HepG2 (cell line): ENCODE results near the gene TNFAIP8L2. TPM values are rescaled to one million over a fixed set of nuclear protein-coding genes. Genes with fewer than 3 reads are reported as not detected.

ENCODE experiments used
- ATF2 ChIP-seq: sonication (generic); formaldehyde crosslinking; IDR thresholded peaks from 2 replicates; pipeline ENCODE4 v1.4.0; 2020; ENCODE audit warnings: missing genetic modification reagents
- DPF2 ChIP-seq: sonication (generic); formaldehyde crosslinking; IDR thresholded peaks from 2 replicates; pipeline ENCODE4 v1.4.0; 2020; ENCODE audit warnings: mild to moderate bottlenecking, low read depth, missing genetic modification reagents, borderline replicate concordance
- ELF4 ChIP-seq: sonication (generic); formaldehyde crosslinking; IDR thresholded peaks from 2 replicates; pipeline ENCODE4 v1.5.0; 2020; ENCODE audit warnings: missing genetic modification reagents, mild to moderate bottlenecking, moderate library complexity, borderline replicate concordance
- MEIS2 ChIP-seq: sonication (generic); formaldehyde crosslinking; IDR thresholded peaks from 2 replicates; pipeline ENCODE4 v1.9.0; 2021; ENCODE audit warnings: mild to moderate bottlenecking, missing genetic modification reagents
- NCOA1 ChIP-seq: sonication (generic); formaldehyde crosslinking; IDR thresholded peaks from 2 replicates; pipeline ENCODE4 v1.9.0; 2021; ENCODE audit warnings: missing genetic modification reagents
- NFE2L1 ChIP-seq: sonication (generic); formaldehyde crosslinking; IDR thresholded peaks from 2 replicates; pipeline ENCODE4 v1.4.0; 2020; ENCODE audit warnings: missing genetic modification reagents, mild to moderate bottlenecking, borderline replicate concordance
- THAP11 ChIP-seq: IDR thresholded peaks from 2 replicates; pipeline ENCODE4 v1.6.1; 2016; ENCODE audit warnings: missing biosample characterization, missing genetic modification reagents
- TRIM24 ChIP-seq: sonication (generic); formaldehyde crosslinking; IDR thresholded peaks from 2 replicates; pipeline ENCODE4 v1.8.0; 2022; ENCODE audit warnings: mild to moderate bottlenecking, missing genetic modification reagents
- UBTF ChIP-seq: sonication (generic); formaldehyde crosslinking; IDR thresholded peaks from 2 replicates; pipeline ENCODE4 v1.4.0; 2020; ENCODE audit warnings: mild to moderate bottlenecking, missing genetic modification reagents
- ZNF251 ChIP-seq: sonication (generic); formaldehyde crosslinking; IDR thresholded peaks from 2 replicates; pipeline ENCODE4 v1.9.0; 2021; ENCODE audit warnings: mild to moderate bottlenecking, missing genetic modification reagents
- ZNF264 ChIP-seq: sonication (generic); formaldehyde crosslinking; IDR thresholded peaks from 2 replicates; pipeline ENCODE4 v1.4.0; 2020; ENCODE audit warnings: missing genetic modification reagents
- ZNF317 ChIP-seq: sonication (generic); formaldehyde crosslinking; IDR thresholded peaks from 2 replicates; pipeline ENCODE4 v1.5.0; 2020; ENCODE audit warnings: mild to moderate bottlenecking, missing genetic modification reagents
- ZNF543 ChIP-seq: sonication (generic); formaldehyde crosslinking; IDR thresholded peaks from 2 replicates; pipeline ENCODE4 v1.4.0; 2020; ENCODE audit warnings: mild to moderate bottlenecking, missing genetic modification reagents
- ZNF557 ChIP-seq: sonication (generic); formaldehyde crosslinking; IDR thresholded peaks from 2 replicates; pipeline ENCODE4 v1.4.0; 2020; ENCODE audit warnings: missing genetic modification reagents
- ZNF709 ChIP-seq: sonication (generic); formaldehyde crosslinking; IDR thresholded peaks from 2 replicates; pipeline ENCODE4 v1.5.0; 2020; ENCODE audit warnings: mild to moderate bottlenecking, missing genetic modification reagents
- ZNF782 ChIP-seq: sonication (generic); formaldehyde crosslinking; IDR thresholded peaks from 2 replicates; pipeline ENCODE4 v1.4.0; 2020; ENCODE audit warnings: missing genetic modification reagents, mild to moderate bottlenecking, borderline replicate concordance
- polyA plus RNA-seq, 8 experiments: library from polyadenylated mRNA; depleted of rRNA in 3 of 8; stranded (reverse) in 7 of 8; unstranded in 1 of 8; fragments of >200 nt; fragmentation: Illumina TruSeq in 4 of 8; extraction: Trizol in 4 of 8; gene quantifications; 2 replicates each; pipeline versions ENCODE4 v1.2.1 to v1.2.3, GENCODE V29; 2011 to 2016; ENCODE audit warnings: low read depth in 4 of 8, missing spikeins in 1 of 8, mixed read lengths in 1 of 8; ENCODE audit not compliant: insufficient read depth in 1 of 8
- total RNA-seq, 5 experiments: library from RNA; depleted of rRNA; stranded (reverse); fragments of >200 nt; fragmentation: Illumina TruSeq; extraction: Trizol; gene quantifications; 2 replicates each; pipeline ENCODE4 v1.2.3, GENCODE V29; 2016; ENCODE audit warnings: low read depth in 1 of 5
- TF ChIP-seq, protein P1 (sequence below): sonication (generic); formaldehyde crosslinking; IDR thresholded peaks from 2 replicates; pipeline ENCODE4 v1.9.0; 2021; ENCODE audit warnings: mild to moderate bottlenecking, missing genetic modification reagents

The TNFAIP8L2 gene
- total and polyA plus RNA-seq, 2 of the 13 experiments (the other 11 are each of a cell fraction or from before 2014, with no cell fraction given), result not detected

DNA sequence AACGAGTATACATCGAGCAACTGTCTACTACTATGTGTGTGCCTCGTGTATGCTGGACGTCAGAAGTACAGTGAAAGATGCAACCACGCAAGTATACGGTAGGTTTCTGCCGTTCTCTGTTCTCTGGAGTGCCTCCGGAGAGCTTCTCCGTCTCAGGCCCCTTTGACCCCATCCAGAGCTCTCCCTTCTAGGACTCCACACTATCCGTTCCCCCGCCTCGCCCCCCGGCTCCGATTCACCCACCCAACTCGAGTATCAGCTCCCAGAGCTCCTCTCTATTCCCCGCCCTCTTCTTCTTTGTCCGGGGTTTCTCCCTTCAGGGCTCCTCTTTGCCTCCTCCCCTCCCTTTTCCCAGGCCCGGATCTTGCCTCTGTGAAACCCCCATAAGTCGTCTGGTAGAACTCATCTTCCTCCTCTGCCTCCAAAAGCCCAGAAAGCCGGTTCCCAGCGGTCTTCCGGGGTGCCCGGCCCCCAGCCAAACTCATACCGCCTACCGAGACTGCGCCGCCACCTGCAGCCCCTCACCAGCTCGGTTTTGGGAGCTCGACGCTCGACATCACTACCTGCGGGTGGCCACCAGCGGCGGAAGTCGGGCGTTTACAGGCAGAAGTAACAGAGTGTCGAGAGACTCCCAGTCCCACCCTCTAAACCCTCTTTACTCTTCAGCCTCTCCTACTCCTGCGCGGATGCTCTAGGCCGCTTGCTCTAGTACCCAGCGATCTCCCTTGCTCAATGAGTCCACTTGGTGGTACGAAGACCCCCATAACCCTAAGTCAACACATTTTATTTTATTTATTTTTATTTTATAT is 33.4 kb downstream of the TNFAIP8L2 start, which contains the start of gene VPS72 (continued):
- peak; percentile 42; the same call in 1 of the 2 replicates for TF ChIP-seq ZNF543 (CRISPR knock-in tag)
- peak; percentile 71 for TF ChIP-seq UBTF
- no peak for TF ChIP-seq ZNF251
- TF ChIP-seq DPF2 (CRISPR knock-in tag), result no peak
- TF ChIP-seq ZNF557 (CRISPR knock-in tag), result no peak; the same call in 1 of the 2 replicates
- peak; percentile 48; the same call in 1 of the 2 replicates for TF ChIP-seq MEIS2 (CRISPR knock-in tag)
- TF ChIP-seq ZNF317 (CRISPR knock-in tag), result 0 out of 2 replicates have a peak, but pooled peaks have one; percentile 15
- peak; percentile 75 for TF ChIP-seq ZNF709 (CRISPR knock-in tag)
- TF ChIP-seq ZNF782, result no peak
- TF ChIP-seq ZNF264, result peak; percentile 68; the same call in 1 of the 2 replicates
- no peak for TF ChIP-seq NCOA1 (CRISPR knock-in tag)
- TF ChIP-seq THAP11 (CRISPR knock-in tag), result peak; percentile 96
- TF ChIP-seq ATF2 (CRISPR knock-in tag), result peak; percentile 78
- TF ChIP-seq NFE2L1 (CRISPR knock-in tag), result no peak
- TF ChIP-seq TRIM24, result no peak
- TF ChIP-seq, protein P1, sequence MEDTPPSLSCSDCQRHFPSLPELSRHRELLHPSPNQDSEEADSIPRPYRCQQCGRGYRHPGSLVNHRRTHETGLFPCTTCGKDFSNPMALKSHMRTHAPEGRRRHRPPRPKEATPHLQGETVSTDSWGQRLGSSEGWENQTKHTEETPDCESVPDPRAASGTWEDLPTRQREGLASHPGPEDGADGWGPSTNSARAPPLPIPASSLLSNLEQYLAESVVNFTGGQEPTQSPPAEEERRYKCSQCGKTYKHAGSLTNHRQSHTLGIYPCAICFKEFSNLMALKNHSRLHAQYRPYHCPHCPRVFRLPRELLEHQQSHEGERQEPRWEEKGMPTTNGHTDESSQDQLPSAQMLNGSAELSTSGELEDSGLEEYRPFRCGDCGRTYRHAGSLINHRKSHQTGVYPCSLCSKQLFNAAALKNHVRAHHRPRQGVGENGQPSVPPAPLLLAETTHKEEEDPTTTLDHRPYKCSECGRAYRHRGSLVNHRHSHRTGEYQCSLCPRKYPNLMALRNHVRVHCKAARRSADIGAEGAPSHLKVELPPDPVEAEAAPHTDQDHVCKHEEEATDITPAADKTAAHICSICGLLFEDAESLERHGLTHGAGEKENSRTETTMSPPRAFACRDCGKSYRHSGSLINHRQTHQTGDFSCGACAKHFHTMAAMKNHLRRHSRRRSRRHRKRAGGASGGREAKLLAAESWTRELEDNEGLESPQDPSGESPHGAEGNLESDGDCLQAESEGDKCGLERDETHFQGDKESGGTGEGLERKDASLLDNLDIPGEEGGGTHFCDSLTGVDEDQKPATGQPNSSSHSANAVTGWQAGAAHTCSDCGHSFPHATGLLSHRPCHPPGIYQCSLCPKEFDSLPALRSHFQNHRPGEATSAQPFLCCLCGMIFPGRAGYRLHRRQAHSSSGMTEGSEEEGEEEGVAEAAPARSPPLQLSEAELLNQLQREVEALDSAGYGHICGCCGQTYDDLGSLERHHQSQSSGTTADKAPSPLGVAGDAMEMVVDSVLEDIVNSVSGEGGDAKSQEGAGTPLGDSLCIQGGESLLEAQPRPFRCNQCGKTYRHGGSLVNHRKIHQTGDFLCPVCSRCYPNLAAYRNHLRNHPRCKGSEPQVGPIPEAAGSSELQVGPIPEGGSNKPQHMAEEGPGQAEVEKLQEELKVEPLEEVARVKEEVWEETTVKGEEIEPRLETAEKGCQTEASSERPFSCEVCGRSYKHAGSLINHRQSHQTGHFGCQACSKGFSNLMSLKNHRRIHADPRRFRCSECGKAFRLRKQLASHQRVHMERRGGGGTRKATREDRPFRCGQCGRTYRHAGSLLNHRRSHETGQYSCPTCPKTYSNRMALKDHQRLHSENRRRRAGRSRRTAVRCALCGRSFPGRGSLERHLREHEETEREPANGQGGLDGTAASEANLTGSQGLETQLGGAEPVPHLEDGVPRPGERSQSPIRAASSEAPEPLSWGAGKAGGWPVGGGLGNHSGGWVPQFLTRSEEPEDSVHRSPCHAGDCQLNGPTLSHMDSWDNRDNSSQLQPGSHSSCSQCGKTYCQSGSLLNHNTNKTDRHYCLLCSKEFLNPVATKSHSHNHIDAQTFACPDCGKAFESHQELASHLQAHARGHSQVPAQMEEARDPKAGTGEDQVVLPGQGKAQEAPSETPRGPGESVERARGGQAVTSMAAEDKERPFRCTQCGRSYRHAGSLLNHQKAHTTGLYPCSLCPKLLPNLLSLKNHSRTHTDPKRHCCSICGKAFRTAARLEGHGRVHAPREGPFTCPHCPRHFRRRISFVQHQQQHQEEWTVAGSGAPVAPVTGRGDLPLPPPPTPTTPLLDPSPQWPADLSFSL (CRISPR knock-in tag), result peak; percentile 43; the same call in 1 of the 2 replicates
- TF ChIP-seq ELF4 (CRISPR knock-in tag), result peak; percentile 87
